T47D (cell line): ENCODE measurements around the gene SYNDIG1L.
"Not testable (repeated sequence)": the region's sequence is repeated elsewhere in the genome, so short reads cannot be mapped to it uniquely, and the experiment has no call there.

ENCODE experiments used
- DNase-seq, 2 experiments: peaks; one replicate each; pipeline versions ENCODE4 v3.0.0 to v3.0.0-alpha.2; 2011 to 2012; ENCODE audit warnings: low read depth in 1 of 2, low spot score in 1 of 2
- JUND ChIP-seq: IDR thresholded peaks from 2 replicates; pipeline ENCODE4 v1.6.1; 2012; ENCODE audit warnings: low read depth
- in situ Hi-C: cut with HindIII; loops from 2 replicates; pipeline ENCODE4 v1.10.0; 2016; ENCODE audit warnings: low sequenced_read_pairs, low pct_unique_long_range_greater_than_20kb

Gene SYNDIG1L

GRCh38 chr14:74392616-74393570, 33.1 kb downstream of the SYNDIG1L start:
- TF ChIP-seq JUND = no peak
- in situ Hi-C loops = no loop called here
- DNase-seq = no peak

GRCh38 chr14:74391479-74391878, 34.5 kb downstream of the SYNDIG1L start:
- in situ Hi-C loops = no loop called here
- DNase-seq = no peak
- TF ChIP-seq JUND = no peak

GRCh38 chr14:74390505-74390904, 35.5 kb downstream of the SYNDIG1L start:
- in situ Hi-C loops, DNase-seq: not testable (repeated sequence)

GRCh38 chr14:74389980-74390379, 36.0 kb downstream of the SYNDIG1L start:
- TF ChIP-seq JUND = no peak
- DNase-seq = no peak
- in situ Hi-C loops = no loop called here

- no peak for TF ChIP-seq JUND
- DNase-seq = no peak
- in situ Hi-C loops = no loop called here
These were observed 43.8 kb downstream of the SYNDIG1L start for GRCh38 chr14:74382231-74382630.

- in situ Hi-C loops, DNase-seq: not testable (repeated sequence)
These were observed 44.4 kb downstream of the SYNDIG1L start for GRCh38 chr14:74381571-74381970.

- no peak for DNase-seq
- in situ Hi-C loops = no loop called here
- no peak for TF ChIP-seq JUND
These were observed 45.2 kb downstream of the SYNDIG1L start for GRCh38 chr14:74380845-74381244.

- no peak for DNase-seq
- in situ Hi-C loops = no loop called here
- TF ChIP-seq JUND = no peak
These were observed 45.8 kb downstream of the SYNDIG1L start for GRCh38 chr14:74380172-74380571.

- TF ChIP-seq JUND = no peak
- in situ Hi-C loops = no loop called here
- no peak for DNase-seq
These were observed 47.9 kb downstream of the SYNDIG1L start for GRCh38 chr14:74377976-74378690.

- in situ Hi-C loops = no loop called here
- DNase-seq = no peak
- no peak for TF ChIP-seq JUND
These were observed 57.6 kb downstream of the SYNDIG1L start for GRCh38 chr14:74368441-74368840.

GRCh38 chr14:74368026-74368425, 58.0 kb downstream of the SYNDIG1L start:
- in situ Hi-C loops = no loop called here
- TF ChIP-seq JUND = no peak
- DNase-seq = no peak

- no peak for TF ChIP-seq JUND
- in situ Hi-C loops = no loop called here
- no peak for DNase-seq
These were observed 61.6 kb downstream of the SYNDIG1L start for GRCh38 chr14:74364271-74364880.
